Mesothelial cell of epicardium (in vitro differentiated cells): ENCODE measurements around the gene RERE. TPM values are rescaled to one million over a fixed set of nuclear protein-coding genes. Genes with fewer than 3 reads are reported as not detected.
A peak's percentile ranks its signal among the peaks of the same experiment; 100 is the strongest.
"Not testable (repeated sequence)": the region's sequence is repeated elsewhere in the genome, so short reads cannot be mapped to it uniquely, and the experiment has no call there.

Experiments used
- DNase-seq, 2 experiments: peaks; one replicate each; pipeline ENCODE4 v3.0.0; 2021; ENCODE audit warnings: low spot score in 2 of 2; ENCODE audit not compliant: unreplicated experiment in 2 of 2
- H3K27ac Mint-ChIP-seq: 2 replicates; pipeline ENCODE4 v1.8.0; 2021; ENCODE audit warnings: mixed read lengths
- H3K27me3 Mint-ChIP-seq: 2 replicates; pipeline ENCODE4 v1.8.0; 2021; ENCODE audit warnings: low read depth, mixed read lengths
- H3K36me3 Mint-ChIP-seq: 2 replicates; pipeline ENCODE4 v1.8.0; 2021; ENCODE audit warnings: mixed read lengths
- H3K4me1 Mint-ChIP-seq: 2 replicates; pipeline ENCODE4 v1.8.0; 2021; ENCODE audit warnings: mixed read lengths
- H3K4me3 Mint-ChIP-seq: 2 replicates; pipeline ENCODE4 v1.8.0; 2021; ENCODE audit warnings: mild to moderate bottlenecking, moderate library complexity, mixed read lengths
- H3K9me3 Mint-ChIP-seq: 2 replicates; pipeline ENCODE4 v1.8.0; 2021; ENCODE audit warnings: mixed read lengths
- CTCF ChIP-seq: fragments of 200-600 bp; sonication (generic); IDR thresholded peaks from one replicate; pipeline ENCODE4 v1.5.0; 2021; ENCODE audit warnings: antibody characterized with exemption; ENCODE audit not compliant: unreplicated experiment
- total RNA-seq: library from RNA; stranded (reverse); gene quantifications from 3 replicates; pipeline ENCODE4 v1.2.1, GENCODE V29; 2021

The RERE gene
- total RNA-seq, 1 donor from 2014 or later: 187 TPM

- Mint-ChIP-seq H3K9me3 (peaks cover 3% of the 10 kb centered on the region), H3K4me3 (no peak overlapping the region), H3K27ac (no peak overlapping the region), H3K36me3 (peaks cover 7% of the 10 kb centered on the region), H3K27me3 (no peaks in the 10 kb centered on the region), H3K4me1 (peaks cover 42% of the 10 kb centered on the region)
- no peak for TF ChIP-seq CTCF
- no peak for DNase-seq
These were observed 433.4 kb downstream of the RERE start for GRCh38 chr1:8384088-8384487.

GRCh38 chr1:8382608-8383505 lies 434.6 kb downstream of the RERE start:
- DNase-seq: no peak
- Mint-ChIP-seq H3K27ac (peak overlapping the region; percentile 72), H3K36me3 (peaks cover 3% of the 10 kb centered on the region), H3K4me1 (peaks cover 52% of the 10 kb centered on the region), H3K27me3 (no peaks in the 10 kb centered on the region), H3K9me3 (no peaks in the 10 kb centered on the region), H3K4me3 (no peak overlapping the region)
- TF ChIP-seq CTCF: no peak

- no peak for DNase-seq
- no peaks in the 10 kb centered on the region for H3K9me3 Mint-ChIP-seq
- no peaks in the 10 kb centered on the region for H3K27me3 Mint-ChIP-seq
- TF ChIP-seq CTCF: no peak
- no peak overlapping the region for H3K4me3 Mint-ChIP-seq
- peaks cover 3% of the 10 kb centered on the region for H3K36me3 Mint-ChIP-seq
- H3K27ac Mint-ChIP-seq: peak overlapping the region; percentile 72
- peaks cover 57% of the 10 kb centered on the region for H3K4me1 Mint-ChIP-seq
These were observed 435.4 kb downstream of the RERE start for GRCh38 chr1:8382051-8382505.

- DNase-seq: no peak
- Mint-ChIP-seq H3K27ac (peak overlapping the region; percentile 72), H3K36me3 (peaks cover 3% of the 10 kb centered on the region), H3K4me3 (no peak overlapping the region), H3K27me3 (no peaks in the 10 kb centered on the region), H3K9me3 (no peaks in the 10 kb centered on the region), H3K4me1 (peaks cover 54% of the 10 kb centered on the region)
- TF ChIP-seq CTCF: no peak
These were observed 435.8 kb downstream of the RERE start for GRCh38 chr1:8381618-8382017.

GRCh38 chr1:8380310-8380709 lies 437.1 kb downstream of the RERE start:
- not testable (repeated sequence) for H3K36me3 Mint-ChIP-seq, H3K27me3 Mint-ChIP-seq, H3K9me3 Mint-ChIP-seq, H3K4me3 Mint-ChIP-seq, H3K27ac Mint-ChIP-seq, DNase-seq
- H3K4me1 Mint-ChIP-seq: peaks cover 55% of the 10 kb centered on the region

GRCh38 chr1:8379513-8380186 lies 437.8 kb downstream of the RERE start:
- no peak for DNase-seq
- Mint-ChIP-seq H3K27ac (peak overlapping the region; percentile 67), H3K9me3 (no peaks in the 10 kb centered on the region), H3K36me3 (peaks cover 3% of the 10 kb centered on the region), H3K4me3 (no peak overlapping the region), H3K4me1 (peaks cover 60% of the 10 kb centered on the region), H3K27me3 (no peaks in the 10 kb centered on the region)
- no peak for TF ChIP-seq CTCF
